ENCODE data around the gene ANGPT4.
"Not testable (repeated sequence)": the region's sequence is repeated elsewhere in the genome, so short reads cannot be mapped to it uniquely, and the experiment has no call there.

ANGPT4 gene

DNA sequence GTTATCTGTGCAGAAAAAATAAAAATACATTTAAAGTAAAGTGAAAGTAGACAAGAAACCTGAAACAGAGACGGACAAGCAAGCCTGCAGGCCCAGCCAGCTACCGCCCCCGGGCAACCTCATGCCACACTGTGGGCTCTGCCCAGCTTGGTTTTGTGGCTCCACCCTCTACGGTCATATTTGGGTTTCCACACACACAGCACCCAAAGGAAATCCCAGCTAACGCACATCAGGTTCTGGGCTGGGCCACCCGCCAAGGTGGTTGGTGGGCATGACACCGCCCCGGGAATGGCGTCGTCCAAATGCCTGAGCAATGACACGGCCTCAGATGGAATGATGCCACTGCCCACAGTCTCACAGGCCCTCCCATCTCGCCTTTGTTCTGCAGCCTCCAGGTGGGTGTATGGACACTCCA, 59.8 kb downstream of the ANGPT4 start:
- H3K9me3 Mint-ChIP-seq: no peaks in the 10 kb centered on the region

GRCh38 chr20:855466-856360, 60.4 kb downstream of the ANGPT4 start:
- Mint-ChIP-seq H3K4me1 (no peaks in the 10 kb centered on the region), H3K4me3 (no peak overlapping the region), H3K27ac (no peak overlapping the region), H3K36me3 (ENCODE audit: low read depth) (peaks cover 3% of the 10 kb centered on the region), H3K27me3 (ENCODE audit: low read depth, poor library complexity) (peaks cover 14% of the 10 kb centered on the region), H3K9me3 (no peaks in the 10 kb centered on the region)
- no peak for TF ChIP-seq CTCF (IDR thresholded peaks at IDR 0.05)
- no peak for DNase-seq

More for the DNA sequence above, 59.8 kb downstream of the ANGPT4 start:
- Mint-ChIP-seq H3K36me3 (ENCODE audit: low read depth) (no peaks in the 10 kb centered on the region), H3K27me3 (ENCODE audit: low read depth, poor library complexity) (peaks cover 15% of the 10 kb centered on the region), H3K27ac (no peak overlapping the region), H3K4me1 (no peaks in the 10 kb centered on the region), H3K4me3 (no peak overlapping the region)
- DNase-seq: no peak
- no peak for TF ChIP-seq CTCF (IDR thresholded peaks at IDR 0.05)

DNA sequence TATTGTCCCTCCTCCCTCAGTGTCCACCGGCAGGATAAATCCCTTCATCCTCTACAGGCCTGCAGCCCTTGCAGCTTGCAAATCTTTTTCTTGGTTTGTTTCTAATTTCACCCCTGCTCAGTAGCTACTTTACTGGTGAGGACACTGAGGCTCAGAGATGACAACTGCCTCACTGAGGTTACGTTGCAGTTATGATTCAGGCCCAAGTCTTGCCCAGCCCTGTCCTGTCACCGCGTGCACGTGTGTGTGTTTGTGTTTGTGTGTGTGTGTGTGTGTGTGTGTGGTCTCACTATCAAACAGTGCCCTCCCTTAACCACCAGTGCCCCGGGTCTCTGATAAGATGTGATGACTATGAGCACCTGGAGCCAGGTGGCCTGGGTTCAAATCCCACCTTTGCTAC, 61.5 kb downstream of the ANGPT4 start:
- DNase-seq: no peak
- Mint-ChIP-seq H3K4me3 (no peak overlapping the region), H3K9me3 (no peaks in the 10 kb centered on the region), H3K36me3 (ENCODE audit: low read depth) (peaks cover 6% of the 10 kb centered on the region), H3K27ac (no peak overlapping the region), H3K27me3 (ENCODE audit: low read depth, poor library complexity) (peaks cover 15% of the 10 kb centered on the region), H3K4me1 (no peaks in the 10 kb centered on the region)
- no peak for TF ChIP-seq CTCF (IDR thresholded peaks at IDR 0.05)

GRCh38 chr20:853406-853996, 62.6 kb downstream of the ANGPT4 start:
- no peak for TF ChIP-seq CTCF (IDR thresholded peaks at IDR 0.05)
- no peak for DNase-seq
- peaks cover 6% of the 10 kb centered on the region for H3K36me3 Mint-ChIP-seq (ENCODE audit: low read depth)
- H3K27ac Mint-ChIP-seq: no peak overlapping the region
- H3K4me1 Mint-ChIP-seq: no peaks in the 10 kb centered on the region
- H3K9me3 Mint-ChIP-seq: no peaks in the 10 kb centered on the region
- no peak overlapping the region for H3K4me3 Mint-ChIP-seq
- H3K27me3 Mint-ChIP-seq (ENCODE audit: low read depth, poor library complexity): peaks cover 10% of the 10 kb centered on the region

DNA sequence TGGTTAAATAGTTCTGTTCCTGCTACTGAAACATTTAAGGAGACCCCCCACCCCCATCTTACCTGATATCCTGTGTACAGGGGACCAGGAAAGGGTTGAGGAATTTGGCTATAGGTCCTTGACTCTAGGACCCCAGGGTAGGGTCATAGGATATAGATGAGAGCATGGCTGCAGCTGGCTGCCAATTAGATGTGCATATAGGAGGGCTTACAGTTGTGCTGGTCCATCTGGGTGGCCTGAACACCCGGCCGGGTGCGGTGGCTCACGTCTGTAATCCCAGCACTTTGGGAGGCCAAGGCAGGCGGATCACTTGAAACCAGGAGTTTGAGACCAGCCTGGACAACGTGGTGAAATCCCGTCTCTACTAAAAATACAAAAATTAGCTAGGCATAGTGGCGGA, 67.4 kb downstream of the ANGPT4 start:
- Mint-ChIP-seq H3K27me3 (ENCODE audit: low read depth, poor library complexity) (peaks cover 38% of the 10 kb centered on the region), H3K4me1 (peaks cover 25% of the 10 kb centered on the region)
- H3K4me3 Mint-ChIP-seq; H3K36me3 Mint-ChIP-seq (ENCODE audit: low read depth); DNase-seq; H3K27ac Mint-ChIP-seq; H3K9me3 Mint-ChIP-seq: not testable (repeated sequence)

DNA sequence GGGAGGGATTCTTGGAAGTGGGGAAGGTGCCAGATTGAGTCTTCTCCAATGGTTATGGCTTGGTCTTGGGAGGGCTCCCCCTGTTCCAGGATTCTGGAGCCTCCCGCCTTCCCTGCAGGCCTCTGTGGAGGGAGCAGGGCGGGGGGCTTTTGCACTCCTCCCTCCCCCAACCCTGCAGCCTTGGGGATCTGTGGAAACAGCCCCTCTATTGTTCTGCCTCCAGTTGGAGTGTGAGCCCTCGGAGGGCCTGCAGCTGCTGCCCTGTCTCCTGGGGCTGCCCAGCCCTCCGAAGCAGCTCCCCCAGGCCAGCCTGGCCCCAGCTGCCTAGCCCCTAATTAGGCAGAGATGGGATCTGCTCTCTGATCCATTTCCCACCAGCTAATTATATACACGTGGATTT, 67.9 kb downstream of the ANGPT4 start:
- peaks cover 6% of the 10 kb centered on the region for H3K36me3 Mint-ChIP-seq (ENCODE audit: low read depth)
- H3K4me1 Mint-ChIP-seq: peaks cover 25% of the 10 kb centered on the region

More for the DNA sequence above, 67.9 kb downstream of the ANGPT4 start:
- H3K4me3 Mint-ChIP-seq: no peak overlapping the region
- DNase-seq: no peak
- H3K27me3 Mint-ChIP-seq (ENCODE audit: low read depth, poor library complexity): peaks cover 43% of the 10 kb centered on the region
- H3K27ac Mint-ChIP-seq: no peak overlapping the region
- TF ChIP-seq CTCF (IDR thresholded peaks at IDR 0.05): no peak
- H3K9me3 Mint-ChIP-seq: no peaks in the 10 kb centered on the region
